ENCODE data around the gene CAPN8. TPM values are rescaled to one million over a fixed set of nuclear protein-coding genes. Genes with fewer than 3 reads are reported as not detected.

Gene CAPN8
- total and polyA plus RNA-seq, 10 donors = 0.08 to 0.73 TPM; not detected in 8

GRCh38 chr1:223504741-223505140 lies 160.8 kb downstream of the CAPN8 start:
- no peaks in the 10 kb centered on the region for H3K4me1 ChIP-seq
- TF ChIP-seq POLR2AphosphoS5 (IDR thresholded peaks at IDR 0.05) = no peak
- TF ChIP-seq CTCF (IDR thresholded peaks at IDR 0.05 in 8 of 11, conservative IDR thresholded peaks at IDR 0.05 in 3 of 11) = no peak
- no peak for TF ChIP-seq POLR2A (IDR thresholded peaks at IDR 0.05)
- H3K9me3 ChIP-seq = no peaks in the 10 kb centered on the region
- DNase-seq = no peak
- H3K36me3 ChIP-seq = no peaks in the 10 kb centered on the region
- H3K27ac ChIP-seq = no peak overlapping the region
- no peak overlapping the region for H3K4me3 ChIP-seq
- H3K27me3 ChIP-seq (replicated peaks in 1 of 7) = no peaks in the 10 kb centered on the region
- WGBS, 5 donors = 66 to 92% (median 72%) methylated on average over 4 of the region's 4 CpGs
- intact Hi-C loops (cut with DNase I; ENCODE audit: low total_unique reads) = no loop called here

- H3K27ac ChIP-seq = no peak overlapping the region
- no peak for DNase-seq
- no peaks in the 10 kb centered on the region for H3K4me1 ChIP-seq
- H3K27me3 ChIP-seq (replicated peaks in 1 of 7) = no peaks in the 10 kb centered on the region
- 87 to 94% (median 90%) methylated on average over 4 of the region's 4 CpGs for WGBS, 5 donors
- TF ChIP-seq CTCF (IDR thresholded peaks at IDR 0.05 in 8 of 11, conservative IDR thresholded peaks at IDR 0.05 in 3 of 11) (no peak), POLR2A (IDR thresholded peaks at IDR 0.05) (no peak), POLR2AphosphoS5 (IDR thresholded peaks at IDR 0.05) (no peak)
- no peaks in the 10 kb centered on the region for H3K9me3 ChIP-seq
- no peaks in the 10 kb centered on the region for H3K36me3 ChIP-seq
- no peak overlapping the region for H3K4me3 ChIP-seq
- intact Hi-C loops (cut with DNase I; ENCODE audit: low total_unique reads) = no loop called here
Measured at GRCh38 chr1:223503348-223503747, 162.2 kb downstream of the CAPN8 start.

GRCh38 chr1:223500560-223501425 lies 164.7 kb downstream of the CAPN8 start:
- Histone ChIP-seq H3K27me3 (replicated peaks in 1 of 7) (no peaks in the 10 kb centered on the region), H3K9me3 (no peaks in the 10 kb centered on the region), H3K27ac (no peak overlapping the region), H3K4me3 (no peak overlapping the region), H3K36me3 (no peaks in the 10 kb centered on the region), H3K4me1 (no peaks in the 10 kb centered on the region)
- 69 to 86% (median 81%) methylated on average over 11 of the region's 11 CpGs for WGBS, 5 donors
- DNase-seq = no peak
- no peak for TF ChIP-seq CTCF (IDR thresholded peaks at IDR 0.05 in 8 of 11, conservative IDR thresholded peaks at IDR 0.05 in 3 of 11)
- no peak for TF ChIP-seq POLR2AphosphoS5 (IDR thresholded peaks at IDR 0.05)
- no peak for TF ChIP-seq POLR2A (IDR thresholded peaks at IDR 0.05)
- intact Hi-C loops (cut with DNase I; ENCODE audit: low total_unique reads) = no loop called here

- Histone ChIP-seq H3K27me3 (replicated peaks in 1 of 7) (no peaks in the 10 kb centered on the region), H3K9me3 (no peaks in the 10 kb centered on the region), H3K4me1 (no peaks in the 10 kb centered on the region), H3K4me3 (no peak overlapping the region), H3K27ac (no peak overlapping the region), H3K36me3 (no peaks in the 10 kb centered on the region)
- 76 to 91% (median 86%) methylated on average over 6 of the region's 6 CpGs for WGBS, 5 donors
- no peak for TF ChIP-seq CTCF (IDR thresholded peaks at IDR 0.05 in 8 of 11, conservative IDR thresholded peaks at IDR 0.05 in 3 of 11)
- no peak for TF ChIP-seq POLR2A (IDR thresholded peaks at IDR 0.05)
- TF ChIP-seq POLR2AphosphoS5 (IDR thresholded peaks at IDR 0.05) = no peak
- DNase-seq = no peak
- intact Hi-C loops (cut with DNase I; ENCODE audit: low total_unique reads) = no loop called here
Measured at GRCh38 chr1:223496883-223497282, 168.6 kb downstream of the CAPN8 start.

Data from spleen (tissue), 11 donors.